ENCODE measurements around the gene AFP. TPM values are rescaled to one million over a fixed set of nuclear protein-coding genes. Genes with fewer than 3 reads are reported as not detected.
A peak's percentile ranks its signal among the peaks of the same experiment; 100 is the strongest.

The AFP gene
- total and polyA plus RNA-seq, 2 of the 13 experiments (the other 11 are each of a cell fraction or from before 2014, with no cell fraction given) = 9,434 to 13,105 TPM

DNA sequence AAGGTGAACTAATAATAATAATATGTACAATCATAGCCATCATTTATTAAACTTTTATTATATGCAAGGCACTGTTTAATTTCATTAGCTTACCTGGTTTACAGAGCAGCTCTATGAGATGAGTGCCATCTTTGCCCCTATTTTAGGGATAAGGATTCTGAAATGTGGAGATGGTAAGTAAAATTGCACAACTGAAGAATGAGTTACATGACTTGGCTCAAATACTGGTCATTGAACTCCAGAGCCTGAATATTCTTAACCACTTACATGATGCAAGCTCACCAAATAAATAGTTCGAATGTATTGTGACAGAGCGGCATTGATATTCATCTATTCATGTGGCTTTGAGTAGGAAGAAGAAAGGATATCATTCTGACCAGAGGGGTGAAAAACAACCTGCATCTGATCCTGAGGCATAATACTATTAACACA, 20.2 kb upstream of the AFP start (continued):
- TF ChIP-seq, protein P1, sequence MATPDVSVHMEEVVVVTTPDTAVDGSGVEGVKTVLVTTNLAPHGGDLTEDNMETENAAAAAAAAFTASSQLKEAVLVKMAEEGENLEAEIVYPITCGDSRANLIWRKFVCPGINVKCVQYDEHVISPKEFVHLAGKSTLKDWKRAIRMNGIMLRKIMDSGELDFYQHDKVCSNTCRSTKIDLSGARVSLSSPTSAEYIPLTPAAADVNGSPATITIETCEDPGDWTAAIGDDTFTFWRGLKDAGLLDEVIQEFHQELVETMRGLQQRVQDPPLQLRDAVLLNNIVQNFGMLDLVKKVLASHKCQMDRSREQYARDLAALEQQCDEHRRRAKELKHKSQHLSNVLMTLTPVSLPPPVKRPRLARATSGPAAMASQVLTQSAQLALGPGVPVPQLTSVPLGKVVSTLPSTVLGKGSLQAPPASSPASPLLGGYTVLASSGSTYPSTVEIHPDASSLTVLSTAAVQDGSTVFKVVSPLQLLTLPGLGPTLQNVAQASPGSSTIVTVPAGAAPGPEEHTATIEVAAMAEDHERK (CRISPR knock-in tag; IDR thresholded peaks at IDR 0.05; ENCODE audit: low read depth) = no peak
- TF ChIP-seq, protein P2, sequence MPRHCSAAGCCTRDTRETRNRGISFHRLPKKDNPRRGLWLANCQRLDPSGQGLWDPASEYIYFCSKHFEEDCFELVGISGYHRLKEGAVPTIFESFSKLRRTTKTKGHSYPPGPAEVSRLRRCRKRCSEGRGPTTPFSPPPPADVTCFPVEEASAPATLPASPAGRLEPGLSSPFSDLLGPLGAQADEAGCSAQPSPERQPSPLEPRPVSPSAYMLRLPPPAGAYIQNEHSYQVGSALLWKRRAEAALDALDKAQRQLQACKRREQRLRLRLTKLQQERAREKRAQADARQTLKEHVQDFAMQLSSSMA (CRISPR knock-in tag; IDR thresholded peaks at IDR 0.05) = no peak
- TF ChIP-seq SIX4 (CRISPR knock-in tag; IDR thresholded peaks at IDR 0.05) (no peak), HDAC1 (CRISPR knock-in tag; IDR thresholded peaks at IDR 0.05) (0 out of 2 replicates have a peak, but pooled peaks have one; percentile 24), NR2F6 (IDR thresholded peaks at IDR 0.05) (peak; percentile 32; the same call in 1 of the 2 replicates), NR2F6 (CRISPR knock-in tag; IDR thresholded peaks at IDR 0.05) (no peak), TEAD3 (CRISPR knock-in tag; optimal IDR thresholded peaks at IDR 0.05; ENCODE audit: borderline replicate concordance) (no peak), FOXP1 (IDR thresholded peaks at IDR 0.05) (no peak), FOXP1 (CRISPR knock-in tag; IDR thresholded peaks at IDR 0.05) (peak; percentile 18; the same call in 1 of the 2 replicates), CHD2 (IDR thresholded peaks at IDR 0.05; ENCODE audit: low read depth, low read length) (no peak), ZNF431 (CRISPR knock-in tag; IDR thresholded peaks at IDR 0.05; ENCODE audit: borderline replicate concordance, low read depth) (peak; percentile 48; the same call in 1 of the 2 replicates), CREM (IDR thresholded peaks at IDR 0.05) (peak; percentile 78; the same call in 1 of the 2 replicates), CREM (CRISPR knock-in tag; IDR thresholded peaks at IDR 0.05) (no peak), MAF1 (CRISPR knock-in tag; IDR thresholded peaks at IDR 0.05; ENCODE audit: borderline replicate concordance) (no peak), ISL2 (CRISPR knock-in tag; IDR thresholded peaks at IDR 0.05) (0 out of 2 replicates have a peak, but pooled peaks have one; percentile 24)
- TF ChIP-seq, protein P3, sequence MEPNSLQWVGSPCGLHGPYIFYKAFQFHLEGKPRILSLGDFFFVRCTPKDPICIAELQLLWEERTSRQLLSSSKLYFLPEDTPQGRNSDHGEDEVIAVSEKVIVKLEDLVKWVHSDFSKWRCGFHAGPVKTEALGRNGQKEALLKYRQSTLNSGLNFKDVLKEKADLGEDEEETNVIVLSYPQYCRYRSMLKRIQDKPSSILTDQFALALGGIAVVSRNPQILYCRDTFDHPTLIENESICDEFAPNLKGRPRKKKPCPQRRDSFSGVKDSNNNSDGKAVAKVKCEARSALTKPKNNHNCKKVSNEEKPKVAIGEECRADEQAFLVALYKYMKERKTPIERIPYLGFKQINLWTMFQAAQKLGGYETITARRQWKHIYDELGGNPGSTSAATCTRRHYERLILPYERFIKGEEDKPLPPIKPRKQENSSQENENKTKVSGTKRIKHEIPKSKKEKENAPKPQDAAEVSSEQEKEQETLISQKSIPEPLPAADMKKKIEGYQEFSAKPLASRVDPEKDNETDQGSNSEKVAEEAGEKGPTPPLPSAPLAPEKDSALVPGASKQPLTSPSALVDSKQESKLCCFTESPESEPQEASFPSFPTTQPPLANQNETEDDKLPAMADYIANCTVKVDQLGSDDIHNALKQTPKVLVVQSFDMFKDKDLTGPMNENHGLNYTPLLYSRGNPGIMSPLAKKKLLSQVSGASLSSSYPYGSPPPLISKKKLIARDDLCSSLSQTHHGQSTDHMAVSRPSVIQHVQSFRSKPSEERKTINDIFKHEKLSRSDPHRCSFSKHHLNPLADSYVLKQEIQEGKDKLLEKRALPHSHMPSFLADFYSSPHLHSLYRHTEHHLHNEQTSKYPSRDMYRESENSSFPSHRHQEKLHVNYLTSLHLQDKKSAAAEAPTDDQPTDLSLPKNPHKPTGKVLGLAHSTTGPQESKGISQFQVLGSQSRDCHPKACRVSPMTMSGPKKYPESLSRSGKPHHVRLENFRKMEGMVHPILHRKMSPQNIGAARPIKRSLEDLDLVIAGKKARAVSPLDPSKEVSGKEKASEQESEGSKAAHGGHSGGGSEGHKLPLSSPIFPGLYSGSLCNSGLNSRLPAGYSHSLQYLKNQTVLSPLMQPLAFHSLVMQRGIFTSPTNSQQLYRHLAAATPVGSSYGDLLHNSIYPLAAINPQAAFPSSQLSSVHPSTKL (CRISPR knock-in tag; IDR thresholded peaks at IDR 0.05) = peak; percentile 66
- TF ChIP-seq, protein P4, sequence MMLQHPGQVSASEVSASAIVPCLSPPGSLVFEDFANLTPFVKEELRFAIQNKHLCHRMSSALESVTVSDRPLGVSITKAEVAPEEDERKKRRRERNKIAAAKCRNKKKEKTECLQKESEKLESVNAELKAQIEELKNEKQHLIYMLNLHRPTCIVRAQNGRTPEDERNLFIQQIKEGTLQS (CRISPR knock-in tag; IDR thresholded peaks at IDR 0.05) = 0 out of 2 replicates have a peak, but pooled peaks have one; percentile 48
- TF ChIP-seq, protein P5, sequence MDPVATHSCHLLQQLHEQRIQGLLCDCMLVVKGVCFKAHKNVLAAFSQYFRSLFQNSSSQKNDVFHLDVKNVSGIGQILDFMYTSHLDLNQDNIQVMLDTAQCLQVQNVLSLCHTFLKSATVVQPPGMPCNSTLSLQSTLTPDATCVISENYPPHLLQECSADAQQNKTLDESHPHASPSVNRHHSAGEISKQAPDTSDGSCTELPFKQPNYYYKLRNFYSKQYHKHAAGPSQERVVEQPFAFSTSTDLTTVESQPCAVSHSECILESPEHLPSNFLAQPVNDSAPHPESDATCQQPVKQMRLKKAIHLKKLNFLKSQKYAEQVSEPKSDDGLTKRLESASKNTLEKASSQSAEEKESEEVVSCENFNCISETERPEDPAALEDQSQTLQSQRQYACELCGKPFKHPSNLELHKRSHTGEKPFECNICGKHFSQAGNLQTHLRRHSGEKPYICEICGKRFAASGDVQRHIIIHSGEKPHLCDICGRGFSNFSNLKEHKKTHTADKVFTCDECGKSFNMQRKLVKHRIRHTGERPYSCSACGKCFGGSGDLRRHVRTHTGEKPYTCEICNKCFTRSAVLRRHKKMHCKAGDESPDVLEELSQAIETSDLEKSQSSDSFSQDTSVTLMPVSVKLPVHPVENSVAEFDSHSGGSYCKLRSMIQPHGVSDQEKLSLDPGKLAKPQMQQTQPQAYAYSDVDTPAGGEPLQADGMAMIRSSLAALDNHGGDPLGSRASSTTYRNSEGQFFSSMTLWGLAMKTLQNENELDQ (CRISPR knock-in tag; IDR thresholded peaks at IDR 0.05; ENCODE audit: borderline replicate concordance) = no peak
- TF ChIP-seq, protein P6, sequence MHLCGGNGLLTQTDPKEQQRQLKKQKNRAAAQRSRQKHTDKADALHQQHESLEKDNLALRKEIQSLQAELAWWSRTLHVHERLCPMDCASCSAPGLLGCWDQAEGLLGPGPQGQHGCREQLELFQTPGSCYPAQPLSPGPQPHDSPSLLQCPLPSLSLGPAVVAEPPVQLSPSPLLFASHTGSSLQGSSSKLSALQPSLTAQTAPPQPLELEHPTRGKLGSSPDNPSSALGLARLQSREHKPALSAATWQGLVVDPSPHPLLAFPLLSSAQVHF (CRISPR knock-in tag; IDR thresholded peaks at IDR 0.05) = peak; percentile 34; the same call in 1 of the 2 replicates
